NCI-H187 treated with DMSO at 0.1 percent for 48 hours (cell line): ENCODE results near the gene SH3BGR.
"Not testable (repeated sequence)": the region's sequence is repeated elsewhere in the genome, so short reads cannot be mapped to it uniquely, and the experiment has no call there.

Experiments used
- DNase-seq: peaks from one replicate; lab custom pipeline; 2025; lab: John Stamatoyannopoulos, UW

Gene SH3BGR

GRCh38 chr21:39451332-39452206 lies at the start of gene SH3BGR:
Gene SH3BGR (plus strand): TSS chr21:39451970. CDS start chr21:39452097, 127 bp downstream.
- DNase-seq: no peak

GRCh38 chr21:39406065-39406464 lies 45.7 kb upstream of the SH3BGR start:
- DNase-seq: no peak

- DNase-seq: not testable (repeated sequence)
Measured at GRCh38 chr21:39419204-39419603, 32.6 kb upstream of the SH3BGR start.

GRCh38 chr21:39422527-39423241 lies 29.1 kb upstream of the SH3BGR start:
- no peak for DNase-seq

GRCh38 chr21:39429445-39429844 lies 22.3 kb upstream of the SH3BGR start:
- DNase-seq: no peak

GRCh38 chr21:39430016-39430415 lies 21.8 kb upstream of the SH3BGR start:
- no peak for DNase-seq

- DNase-seq: no peak
Measured at GRCh38 chr21:39430457-39430856, 21.3 kb upstream of the SH3BGR start.

GRCh38 chr21:39430954-39431353 lies 20.8 kb upstream of the SH3BGR start:
- no peak for DNase-seq

GRCh38 chr21:39434950-39435349 lies 16.8 kb upstream of the SH3BGR start:
- no peak for DNase-seq

GRCh38 chr21:39439232-39439631 lies 12.5 kb upstream of the SH3BGR start:
- DNase-seq: no peak

GRCh38 chr21:39441502-39442475 lies 10.0 kb upstream of the SH3BGR start:
- no peak for DNase-seq

- DNase-seq: no peak
Measured at GRCh38 chr21:39444421-39445180, 7.2 kb upstream of the SH3BGR start.

GRCh38 chr21:39445321-39446269 lies 6.2 kb upstream of the SH3BGR start, which contains the start of gene LCA5L:
Gene LCA5L (minus strand): TSS chr21:39445778. CDS start chr21:39428493, 17,285 bp downstream.
- DNase-seq: peak; percentile 37

- no peak for DNase-seq
Measured at GRCh38 chr21:39447264-39447663, 4.5 kb upstream of the SH3BGR start.

GRCh38 chr21:39452207-39452969 lies 618 bp downstream of the SH3BGR start:
- no peak for DNase-seq

GRCh38 chr21:39452970-39453342 lies 1.2 kb downstream of the SH3BGR start:
- DNase-seq: no peak

GRCh38 chr21:39453571-39454179 lies 1.9 kb downstream of the SH3BGR start:
- DNase-seq: no peak

GRCh38 chr21:39454949-39455668 lies 3.3 kb downstream of the SH3BGR start:
- DNase-seq: no peak
